B cell (primary cell): ENCODE results near the gene CCDC102A. TPM values are rescaled to one million over a fixed set of nuclear protein-coding genes. Genes with fewer than 3 reads are reported as not detected.
A peak's percentile ranks its signal among the peaks of the same experiment; 100 is the strongest.

Experiments used
- ATAC-seq: fragments of 200-7000 bp; cut with Tn5 transposase; one replicate; pipeline ENCODE4 v1.10.0; 2021; ENCODE audit warnings: low read depth, mild to moderate bottlenecking, moderate number of reproducible peaks, moderate library complexity
- CTCF ChIA-PET: fragments of 350-600 bp; sonication (Branson Sonifier 250); formaldehyde crosslinking; loops from one replicate; lab custom pipeline; 2021; ENCODE audit warnings: antibody characterized with exemption, inconsistent platforms; lab: Charles Lee
- POLR2A ChIA-PET: fragments of 350-600 bp; sonication (Branson Sonifier 250); formaldehyde crosslinking; loops from one replicate; lab custom pipeline; 2021; ENCODE audit warnings: antibody characterized with exemption; lab: Charles Lee
- DNase-seq: peaks from one replicate; pipeline ENCODE4 v3.0.0; 2013
- H2AFZ ChIP-seq: 2 replicates; pipeline ENCODE4 v1.6.1; 2012; ENCODE audit warnings: mild to moderate bottlenecking, low read depth, low read length; ENCODE audit not compliant: insufficient read depth, poor library complexity, severe bottlenecking
- H3K27ac ChIP-seq, 2 donors: 1 replicate in 1 of 2; 2 replicates in 1 of 2; pipeline ENCODE4 v1.5.1; 2012 to 2013; ENCODE audit warnings: low read length in 2 of 2, mild to moderate bottlenecking in 2 of 2, moderate library complexity in 1 of 2
- H3K27me3 ChIP-seq, 4 experiments: fragments of 200-600 bp in 1 of 4; sonication (generic) in 1 of 4; replicated peaks in 1 of 4; 1 replicate in 2 of 4; 2 replicates in 2 of 4; pipeline versions ENCODE4 v1.6.1 to v1.7.0; 2013 to 2016; ENCODE audit warnings: low read length in 3 of 4, mild to moderate bottlenecking in 2 of 4, mixed read lengths in 1 of 4, moderate library complexity in 1 of 4; ENCODE audit not compliant: insufficient read depth in 4 of 4, control insufficient read depth in 3 of 4; ENCODE audit errors: control extremely low read depth in 1 of 4
- H3K36me3 ChIP-seq, 2 experiments: replicated peaks in 1 of 2; 1 replicate in 1 of 2; 2 replicates in 1 of 2; pipeline versions ENCODE4 v1.6.1 to v1.7.1; 2013; ENCODE audit warnings: low read length in 1 of 2; ENCODE audit not compliant: insufficient read depth in 2 of 2, control insufficient read depth in 1 of 2; ENCODE audit errors: control extremely low read depth in 1 of 2, extremely low read depth in 1 of 2
- H3K4me1 ChIP-seq, 2 donors: fragments of 200-600 bp in 1 of 2; sonication (generic) in 1 of 2; 1 replicate in 1 of 2; 2 replicates in 1 of 2; pipeline versions ENCODE4 v1.5.1 to v1.6.1; 2013 to 2017; ENCODE audit warnings: low read length in 2 of 2; ENCODE audit not compliant: control insufficient read depth in 2 of 2, insufficient read depth in 2 of 2
- H3K4me2 ChIP-seq: replicated peaks from 2 replicates; pipeline ENCODE3; 2012; ENCODE audit warnings: mild to moderate bottlenecking, low read depth, low read length; ENCODE audit not compliant: poor library complexity, severe bottlenecking
- H3K4me3 ChIP-seq, 5 experiments: fragments of 200-600 bp in 1 of 5; sonication (generic) in 1 of 5; 1 replicate in 3 of 5; 2 replicates in 2 of 5; pipeline versions ENCODE4 v1.5.1 to v1.7.0; 2011 to 2016; ENCODE audit warnings: low read length in 4 of 5, mild to moderate bottlenecking in 4 of 5, low read depth in 2 of 5, control low read depth in 1 of 5, moderate library complexity in 1 of 5; ENCODE audit not compliant: insufficient read depth in 1 of 5; ENCODE audit errors: control extremely low read depth in 1 of 5, extremely low read depth in 1 of 5
- H3K79me2 ChIP-seq: fragments of 200-600 bp; sonication (generic); one replicate; pipeline ENCODE4 v1.6.0; 2016; ENCODE audit warnings: low read length; ENCODE audit not compliant: control insufficient read depth, insufficient read depth
- H3K9ac ChIP-seq: fragments of 200-600 bp; sonication (generic); 2 replicates; pipeline ENCODE4 v1.6.1; 2017; ENCODE audit warnings: mild to moderate bottlenecking, low read length, moderate library complexity
- H3K9me3 ChIP-seq, 3 donors: one replicate each; pipeline versions ENCODE4 v1.6.1 to v1.7.1; 2013; ENCODE audit warnings: low read length in 2 of 3; ENCODE audit not compliant: control insufficient read depth in 2 of 3, insufficient read depth in 1 of 3; ENCODE audit errors: control extremely low read depth in 1 of 3
- H4K20me1 ChIP-seq: 2 replicates; pipeline ENCODE4 v1.6.0; 2012; ENCODE audit warnings: mild to moderate bottlenecking, low read length; ENCODE audit not compliant: insufficient read depth, control insufficient read depth, poor library complexity, severe bottlenecking
- H3K27ac Mint-ChIP-seq: one replicate; pipeline ENCODE4 v1.8.0; 2021; ENCODE audit warnings: mixed read lengths
- H3K27me3 Mint-ChIP-seq: one replicate; pipeline ENCODE4 v1.8.0; 2021; ENCODE audit warnings: mixed read lengths
- H3K4me1 Mint-ChIP-seq: one replicate; pipeline ENCODE4 v1.8.0; 2021; ENCODE audit warnings: mixed read lengths
- H3K4me3 Mint-ChIP-seq: one replicate; pipeline ENCODE4 v1.8.0; 2021; ENCODE audit warnings: mixed read lengths
- H3K9me3 Mint-ChIP-seq: one replicate; pipeline ENCODE4 v1.8.0; 2022; ENCODE audit warnings: mixed read lengths; ENCODE audit not compliant: insufficient read depth
- EZH2 ChIP-seq: IDR thresholded peaks from 2 replicates; pipeline ENCODE4 v1.6.1; 2012; ENCODE audit warnings: borderline replicate concordance, low read depth, mild to moderate bottlenecking, moderate library complexity, low read length; ENCODE audit not compliant: insufficient read depth, poor library complexity, severe bottlenecking
- WGBS: methylation state at CpG from one replicate; pipeline ENCODE4 v1.1.5; 2013; ENCODE audit warnings: missing lambda C conversion rate; ENCODE audit not compliant: insufficient coverage; 5-methylcytosine and 5-hydroxymethylcytosine counted together
- intact Hi-C: fragments of 100-400 bp; cut with micrococcal nuclease; formaldehyde crosslinking; loops from one replicate; pipeline ENCODE4 v1.10.0; 2022
- polyA plus RNA-seq: library from polyadenylated mRNA; depleted of rRNA; stranded (reverse); fragments of >200 nt; gene quantifications from 2 replicates; pipeline ENCODE4 v1.2.3, GENCODE V29; 2012
- total RNA-seq, 2 donors: library from RNA; stranded (reverse); fragments of 120-200 nt in 1 of 2; gene quantifications; 1 replicate in 1 of 2; 2 replicates in 1 of 2; pipeline versions ENCODE4 v1.2.3 to v1.2.4, GENCODE V29; 2013 to 2022
- TF ChIP-seq, protein P1 (sequence below): fragments of 200-600 bp; IDR thresholded peaks from one replicate; pipeline ENCODE4 v1.8.0; 2022; ENCODE audit warnings: antibody characterized with exemption, mild to moderate bottlenecking

The CCDC102A gene
- total and polyA plus RNA-seq, 2 donors (not counting 1 experiment from before 2014, with no cell fraction given), result 14.5 to 14.7 TPM

DNA sequence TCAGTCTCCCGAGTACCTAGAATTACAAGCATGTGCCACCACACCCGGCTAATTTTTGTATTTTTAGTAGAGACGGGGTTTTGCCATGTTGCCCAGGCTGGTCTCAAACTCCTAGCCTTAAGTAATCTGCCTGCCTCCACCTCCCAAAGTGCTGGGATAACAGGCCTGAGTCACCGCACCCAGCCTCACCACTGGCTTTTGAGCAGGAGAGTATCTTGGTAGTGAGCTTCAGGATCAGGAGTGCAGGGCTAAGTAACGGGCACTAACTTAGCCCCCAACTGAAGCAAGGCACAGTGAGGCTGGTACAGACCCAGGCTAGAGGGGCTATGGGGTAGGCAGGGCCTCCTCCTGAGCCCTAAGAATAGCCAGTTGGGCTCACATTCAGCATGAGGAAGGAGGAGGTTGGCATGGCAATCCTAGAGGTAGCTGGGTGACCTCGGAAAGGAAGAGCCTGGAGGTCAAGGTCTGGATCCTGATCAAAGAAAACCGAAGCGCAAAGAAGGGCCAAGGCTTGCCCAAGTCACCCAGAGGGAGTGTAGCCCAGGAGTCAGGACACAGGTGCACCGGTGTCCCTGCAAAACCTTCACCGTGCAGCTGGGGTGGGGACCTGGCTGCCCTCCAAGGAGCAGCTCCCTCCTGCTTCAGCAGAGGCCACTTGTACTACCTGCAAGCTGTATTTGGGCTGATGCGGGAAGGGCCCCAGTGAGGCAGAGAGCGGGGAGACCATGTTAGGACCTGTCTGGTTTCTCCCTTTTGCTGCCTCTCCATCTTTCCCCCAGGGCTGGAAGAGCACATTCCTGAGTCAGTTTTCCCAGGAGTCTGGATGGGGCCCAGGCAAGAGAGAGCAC, 4.8 kb upstream of the CCDC102A start:
- ChIA-PET CTCF (interaction anchor here (0.8 to 8.4 kb wide), 6 partner anchors 11 to 54 kb away, joined by 4 to 77 read pairs (median 6); no protein-coding TSS in a partner anchor), POLR2A (interaction anchor here (0.5 to 0.6 kb wide), 2 partner anchors 29 to 198 kb away, joined by 3 to 7 read pairs; no protein-coding TSS in a partner anchor)
- WGBS, result 67% methylated on average over 8 of the region's 12 CpGs
- Histone ChIP-seq H3K4me3 (no peak overlapping the region), H2AFZ (no peak overlapping the region), H3K27me3 (no peaks in the 10 kb centered on the region), H3K4me1 (peaks cover 74 to 94% of the 10 kb centered on the region in 2 donors), H3K9ac (no peak overlapping the region), H3K9me3 (no peaks in the 10 kb centered on the region), H3K79me2 (peaks cover 55% of the 10 kb centered on the region), H3K27ac (no peak overlapping the region), H3K36me3 (no peaks in the 10 kb centered on the region), H3K4me2 (peak overlapping the region; percentile 89), H4K20me1 (peaks cover 8% of the 10 kb centered on the region)
- TF ChIP-seq, protein P1, sequence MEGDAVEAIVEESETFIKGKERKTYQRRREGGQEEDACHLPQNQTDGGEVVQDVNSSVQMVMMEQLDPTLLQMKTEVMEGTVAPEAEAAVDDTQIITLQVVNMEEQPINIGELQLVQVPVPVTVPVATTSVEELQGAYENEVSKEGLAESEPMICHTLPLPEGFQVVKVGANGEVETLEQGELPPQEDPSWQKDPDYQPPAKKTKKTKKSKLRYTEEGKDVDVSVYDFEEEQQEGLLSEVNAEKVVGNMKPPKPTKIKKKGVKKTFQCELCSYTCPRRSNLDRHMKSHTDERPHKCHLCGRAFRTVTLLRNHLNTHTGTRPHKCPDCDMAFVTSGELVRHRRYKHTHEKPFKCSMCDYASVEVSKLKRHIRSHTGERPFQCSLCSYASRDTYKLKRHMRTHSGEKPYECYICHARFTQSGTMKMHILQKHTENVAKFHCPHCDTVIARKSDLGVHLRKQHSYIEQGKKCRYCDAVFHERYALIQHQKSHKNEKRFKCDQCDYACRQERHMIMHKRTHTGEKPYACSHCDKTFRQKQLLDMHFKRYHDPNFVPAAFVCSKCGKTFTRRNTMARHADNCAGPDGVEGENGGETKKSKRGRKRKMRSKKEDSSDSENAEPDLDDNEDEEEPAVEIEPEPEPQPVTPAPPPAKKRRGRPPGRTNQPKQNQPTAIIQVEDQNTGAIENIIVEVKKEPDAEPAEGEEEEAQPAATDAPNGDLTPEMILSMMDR, result no peak
- ATAC-seq, result no peak
- Mint-ChIP-seq H3K27ac (peak overlapping the region; percentile 55), H3K4me3 (peak overlapping the region; percentile 76), H3K27me3 (no peaks in the 10 kb centered on the region), H3K4me1 (peaks cover 81% of the 10 kb centered on the region), H3K9me3 (no peaks in the 10 kb centered on the region)
- intact Hi-C loops, result loop anchor here (10.0 kb wide), 1 partner anchor 704 kb away; a partner anchor contains a TSS
- no peak for DNase-seq

DNA sequence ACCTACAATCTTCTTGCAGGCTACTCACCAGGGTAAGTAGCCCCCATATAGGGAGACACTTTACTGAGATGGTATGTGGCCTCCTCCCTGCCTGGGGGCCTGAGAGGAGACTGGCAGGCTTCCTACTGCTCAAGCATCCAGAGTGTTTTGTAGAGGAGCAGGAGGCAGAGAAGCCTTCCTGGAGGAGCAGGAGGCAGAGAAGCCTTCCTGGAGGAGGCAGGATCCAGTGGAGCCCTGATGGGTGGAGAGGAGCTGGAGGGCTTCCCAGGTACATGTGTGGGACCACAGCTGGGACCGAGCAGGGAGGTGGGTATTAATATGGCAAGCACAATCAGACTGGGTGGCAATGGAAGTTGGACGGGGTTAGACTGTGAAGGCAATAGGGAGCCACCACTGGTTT, 4.0 kb upstream of the CCDC102A start:
- H3K9me3 ChIP-seq, result no peaks in the 10 kb centered on the region
- Mint-ChIP-seq H3K27ac (peak overlapping the region; percentile 32), H3K27me3 (no peaks in the 10 kb centered on the region), H3K4me3 (no peak overlapping the region), H3K9me3 (no peaks in the 10 kb centered on the region), H3K4me1 (peaks cover 78% of the 10 kb centered on the region)
- TF ChIP-seq EZH2, result no peak
- TF ChIP-seq, protein P1, result no peak
- H2AFZ ChIP-seq, result no peak overlapping the region
- no peaks in the 10 kb centered on the region for H3K27me3 ChIP-seq
- intact Hi-C loops, result loop anchor here (10.0 kb wide), 1 partner anchor 704 kb away; a partner anchor contains a TSS
- H3K4me3 ChIP-seq, result no peak overlapping the region
- CTCF ChIA-PET, result interaction anchor here (1.3 to 8.4 kb wide), 4 partner anchors 10 to 53 kb away, joined by 4 to 77 read pairs (median 18); no protein-coding TSS in a partner anchor
- H4K20me1 ChIP-seq, result peaks cover 3% of the 10 kb centered on the region
- POLR2A ChIA-PET, result no interaction called here
- H3K79me2 ChIP-seq, result peaks cover 48% of the 10 kb centered on the region
- DNase-seq, result no peak
- peak overlapping the region; percentile 17 for H3K4me2 ChIP-seq
- 94% methylated on average over 2 of the region's 2 CpGs for WGBS
- no peak for ATAC-seq
- peaks cover 73 to 91% of the 10 kb centered on the region in 2 donors for H3K4me1 ChIP-seq
- no peak overlapping the region for H3K27ac ChIP-seq
- H3K9ac ChIP-seq, result no peak overlapping the region
- H3K36me3 ChIP-seq, result no peaks in the 10 kb centered on the region
